ENCODE data around the gene LRRC9. TPM values are rescaled to one million over a fixed set of nuclear protein-coding genes. Genes with fewer than 3 reads are reported as not detected.

The LRRC9 gene
- under 1 TPM in 3 of 9 donors, not detected in 6; 0.36 to 0.66 (median 0.60) TPM for total RNA-seq
- under 1 TPM in 1 of 2 donors, not detected in 1; 0.01 TPM for polyA plus RNA-seq
- long read RNA-seq, donor 1, result 0 reads
- long read RNA-seq, donor 2, result 0 reads
- long read RNA-seq, donor 3, result 0 reads

GRCh38 chr14:59919570-59920377 is at the start of gene LRRC9:
LRRC9 (plus strand) TSS chr14:59920144.
- no peak for TF ChIP-seq CTCF (IDR thresholded peaks at IDR 0.05)
- TF ChIP-seq POLR2A (IDR thresholded peaks at IDR 0.05), result no peak
- H3K9me3 ChIP-seq, result no peaks in the 10 kb centered on the region
- H3K36me3 ChIP-seq, result no peaks in the 10 kb centered on the region
- intact Hi-C loops (cut with DNase I), result loop anchor here in 1 of 10 donors (5.0 kb wide), 1 partner anchor 292 kb away; no protein-coding TSS in a partner anchor
- ATAC-seq (peak in 1 of 4 donors; percentile 51), DNase-seq (peak in 3 of 5 donors; percentile 23 to 51 (median 26))
- H3K27ac ChIP-seq, result no peak within 1 kb of the TSS
- H3K27me3 ChIP-seq, result peaks cover 0 to 52% (median 8%) of the 10 kb centered on the region in 9 donors
- 5 to 11% (median 8%) methylated on average over 26 to 57 of the region's 57 CpGs for WGBS, 4 donors
- H3K4me1 ChIP-seq, result peaks cover 0 to 14% (median 8%) of the 10 kb centered on the region in 12 donors
- H3K4me3 ChIP-seq, result peak within 1 kb of the TSS in 11 of 12 donors; percentile 20 to 57 (median 49)

- Histone ChIP-seq H3K4me3 (peak within 1 kb of the TSS; percentile 29 to 67 (median 52)), H3K9me3 (peaks cover 0 to 4% (median 0%) of the 10 kb centered on the region in 12 donors), H3K27me3 (peaks cover 5 to 76% (median 33%) of the 10 kb centered on the region in 9 donors), H3K4me1 (peaks cover 0 to 17% (median 7%) of the 10 kb centered on the region in 12 donors), H3K27ac (peak within 1 kb of the TSS in 1 of 12 donors; percentile 57), H3K36me3 (no peaks in the 10 kb centered on the region)
- TF ChIP-seq CTCF (IDR thresholded peaks at IDR 0.05) (no peak), POLR2A (IDR thresholded peaks at IDR 0.05) (no peak)
- ATAC-seq, result peak; percentile 67 to 96 (median 82)
- WGBS, 4 donors, result 1 to 2% (median 1%) methylated on average over 59 to 84 of the region's 84 CpGs
- intact Hi-C loops (cut with DNase I), result no loop called here
- DNase-seq, result peak; percentile 41 to 84 (median 48)
Measured at GRCh38 chr14:59870277-59871165, 49.4 kb upstream of the LRRC9 start, which contains the start of gene RTN1. RTN1 (minus strand) TSS chr14:59870776; CDS start chr14:59870630, 146 bp downstream.

GRCh38 chr14:59871166-59871495 is 48.8 kb upstream of the LRRC9 start:
- no peaks in the 10 kb centered on the region for H3K36me3 ChIP-seq
- H3K9me3 ChIP-seq, result peaks cover 0 to 7% (median 0%) of the 10 kb centered on the region in 12 donors
- no peak for DNase-seq
- WGBS, 4 donors, result 6 to 8% (median 7%) methylated on average over 4 of the region's 4 CpGs
- peaks cover 5 to 76% (median 33%) of the 10 kb centered on the region in 9 donors for H3K27me3 ChIP-seq
- H3K27ac ChIP-seq, result no peak overlapping the region
- TF ChIP-seq POLR2A (IDR thresholded peaks at IDR 0.05) (no peak), CTCF (IDR thresholded peaks at IDR 0.05) (no peak)
- H3K4me3 ChIP-seq, result peak overlapping the region; percentile 29 to 67 (median 52)
- no peak for ATAC-seq
- H3K4me1 ChIP-seq, result peaks cover 0 to 17% (median 7%) of the 10 kb centered on the region in 12 donors
- intact Hi-C loops (cut with DNase I), result no loop called here

All from heart left ventricle (tissue), 16 donors.